Inferior parietal cortex (tissue), 1 donor: ENCODE measurements around the gene DNER.
"Not testable (repeated sequence)": the region's sequence is repeated elsewhere in the genome, so short reads cannot be mapped to it uniquely, and the experiment has no call there.

Experiments used
- DNase-seq: peaks from one replicate; pipeline ENCODE4 v3.0.0-alpha.2; 2016; ENCODE audit errors: extremely low spot score

DNER gene

DNA sequence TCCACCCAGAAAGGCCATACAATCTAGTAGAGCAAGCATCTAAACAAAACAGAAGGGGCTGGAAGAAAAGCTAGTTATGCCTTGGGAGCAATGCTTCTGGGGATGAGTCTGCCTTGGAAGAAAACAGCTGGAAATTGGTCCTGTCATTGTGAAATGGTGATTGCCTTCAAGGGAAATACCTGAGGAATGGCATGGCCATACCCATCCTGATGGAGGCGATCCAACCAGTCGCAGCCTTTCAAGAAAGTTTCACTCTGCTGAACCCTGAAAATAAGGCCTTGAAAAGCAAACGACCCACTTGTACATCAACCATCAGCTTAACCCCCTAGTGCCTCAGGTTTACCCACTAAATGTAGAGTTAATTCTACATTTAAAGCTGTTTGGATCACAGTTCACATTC, 370.7 kb downstream of the DNER start:
- DNase-seq, result no peak

DNA sequence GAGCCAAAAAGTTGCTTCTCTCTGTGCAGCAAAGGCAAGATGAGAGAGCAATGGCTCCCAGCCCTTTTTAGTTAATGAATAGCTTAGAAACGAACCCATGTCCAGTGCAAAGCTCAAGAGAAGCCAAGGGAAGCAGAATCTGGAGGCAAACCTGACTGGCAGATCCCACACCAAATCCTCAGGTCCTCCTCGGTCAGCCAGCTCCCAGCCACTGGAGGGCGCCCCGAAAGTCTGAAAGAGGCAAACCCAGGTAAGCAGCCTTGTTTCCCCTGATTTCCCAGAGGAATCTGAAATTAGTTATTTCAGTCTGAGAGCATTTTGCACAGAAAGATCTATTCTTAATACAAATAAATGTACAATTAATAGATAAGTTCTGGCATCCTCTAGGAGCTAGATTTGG, 372.0 kb downstream of the DNER start:
- DNase-seq, result no peak

DNA sequence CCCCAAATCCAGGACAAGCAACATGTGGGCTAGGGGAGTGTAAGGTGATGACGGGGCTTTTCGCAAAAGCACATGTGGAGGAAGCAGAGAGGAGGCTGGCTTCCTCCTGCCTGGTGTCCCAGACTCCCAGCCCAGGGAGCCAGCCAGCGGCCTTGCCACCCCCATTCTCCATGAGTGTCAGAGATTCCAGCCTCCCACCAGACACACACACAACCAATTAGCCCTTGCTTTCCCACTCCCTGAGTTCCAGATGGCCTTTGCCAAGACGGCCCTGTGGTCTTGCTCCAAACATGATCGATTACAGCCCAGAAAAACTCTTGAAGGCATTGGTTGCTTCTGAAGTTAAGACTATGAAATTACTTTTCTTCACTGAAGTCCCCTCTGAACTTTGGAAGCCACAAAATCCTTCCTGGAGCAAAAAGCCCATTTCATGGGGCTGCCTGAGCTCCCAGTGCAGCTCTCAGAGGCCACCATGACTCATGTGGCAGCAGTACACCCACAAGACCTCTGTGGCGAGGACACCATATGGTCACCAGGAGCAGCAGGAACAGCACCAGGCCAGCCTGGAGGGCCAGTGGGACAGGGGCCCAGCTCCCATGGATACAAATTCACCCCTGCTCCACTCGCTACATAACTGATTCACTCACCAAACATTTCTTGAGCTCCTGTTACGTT, 374.1 kb downstream of the DNER start:
- no peak for DNase-seq

DNA sequence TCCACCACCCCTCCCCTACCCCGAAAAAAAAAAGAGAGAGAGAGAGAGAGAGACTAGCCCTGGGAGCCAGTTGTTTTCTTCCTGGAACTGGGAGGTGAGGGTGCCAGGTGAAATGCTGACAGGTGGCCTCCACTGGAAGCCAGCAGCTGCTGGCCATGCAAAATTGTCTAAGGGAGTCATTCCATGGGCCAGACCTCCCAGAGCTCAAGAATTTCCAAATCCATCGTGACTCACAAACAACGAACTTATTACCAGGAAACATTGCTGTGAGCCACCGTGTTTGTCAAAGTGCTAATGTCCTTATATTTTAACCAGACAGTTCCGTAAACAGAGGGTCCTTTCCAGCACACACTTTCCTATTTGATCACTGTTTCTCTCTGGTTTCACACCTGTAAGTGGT, 374.7 kb downstream of the DNER start:
- no peak for DNase-seq

DNA sequence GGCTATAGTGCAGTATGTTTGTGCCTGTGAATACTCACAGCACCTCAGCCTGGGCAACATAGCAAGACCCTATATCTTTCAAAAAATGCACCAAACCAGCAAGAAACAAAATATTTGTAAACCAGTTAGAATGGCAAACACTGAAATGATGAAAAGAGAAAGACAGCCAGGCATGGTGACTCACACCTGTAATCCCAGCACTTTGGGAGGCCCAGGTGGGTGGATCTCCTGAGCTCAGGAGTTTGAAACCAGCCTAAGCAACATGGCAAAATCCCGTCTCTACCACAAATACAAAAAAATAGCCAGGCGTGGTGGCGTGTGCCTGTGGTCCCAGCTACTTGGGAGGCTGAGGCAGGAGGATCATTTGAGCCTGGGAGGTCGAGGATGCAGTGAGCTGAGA, 375.2 kb downstream of the DNER start:
- not testable (repeated sequence) for DNase-seq

DNA sequence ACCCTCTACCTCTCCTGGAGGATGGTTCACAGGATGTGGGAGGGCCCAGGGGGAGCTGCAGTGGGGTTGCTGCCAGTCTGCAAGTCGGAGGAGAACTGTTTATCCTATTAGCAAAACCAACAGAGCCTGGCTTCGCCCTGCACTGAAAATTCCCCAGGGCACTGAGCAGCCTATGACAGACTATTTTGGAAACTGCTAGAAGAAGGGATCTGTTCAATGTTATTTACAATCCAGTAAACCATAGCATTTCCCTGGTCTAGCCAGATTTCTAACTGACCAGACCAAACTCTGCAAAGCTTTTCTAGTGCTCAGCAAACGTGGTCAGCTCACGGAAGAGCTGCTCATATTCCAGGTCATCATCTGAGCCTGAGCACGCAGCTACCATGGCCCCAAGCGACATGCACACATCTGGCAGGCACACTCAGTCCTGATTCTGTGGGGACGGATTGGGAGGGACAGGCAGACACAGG, 378.4 kb downstream of the DNER start:
- no peak for DNase-seq

DNA sequence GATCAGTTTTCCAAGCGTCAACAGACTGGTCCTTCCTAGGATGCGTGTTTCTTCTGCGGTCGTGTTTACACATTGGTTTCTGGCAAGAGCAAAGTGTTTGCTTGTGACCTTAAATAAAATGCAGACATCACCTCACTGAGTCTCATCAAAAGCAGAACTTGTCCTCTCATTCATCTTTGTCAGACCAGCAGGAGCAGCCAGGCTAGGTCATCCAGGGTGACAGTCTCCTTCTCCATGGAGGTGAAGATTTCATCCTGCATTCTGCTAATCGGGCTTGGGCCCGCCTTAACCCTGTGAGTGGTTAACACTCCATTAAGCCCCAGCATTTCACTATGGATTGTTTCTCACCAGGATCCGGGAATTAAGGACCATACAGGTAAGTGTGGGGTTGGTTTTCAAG, 379.0 kb downstream of the DNER start:
- DNase-seq, result no peak

DNA sequence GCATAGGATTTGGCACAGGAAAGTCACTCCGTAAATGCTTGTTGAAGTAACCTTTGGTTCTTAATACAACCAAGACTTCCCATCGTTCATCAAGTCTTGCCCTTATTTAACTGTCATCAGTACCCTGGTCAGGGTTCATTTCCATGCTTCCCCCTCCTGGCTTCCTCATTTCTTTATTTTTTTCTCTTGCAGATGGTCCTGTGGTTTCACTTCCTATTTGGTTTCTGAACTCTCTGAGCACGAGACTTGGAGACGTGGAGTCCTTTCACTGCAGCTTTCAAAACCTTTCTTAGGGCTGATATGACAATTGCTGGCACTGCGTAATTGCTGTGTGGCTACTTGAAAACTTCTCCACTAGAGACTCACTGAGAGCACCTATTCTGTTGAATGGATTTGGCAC, 383.4 kb downstream of the DNER start:
- DNase-seq, result no peak

DNA sequence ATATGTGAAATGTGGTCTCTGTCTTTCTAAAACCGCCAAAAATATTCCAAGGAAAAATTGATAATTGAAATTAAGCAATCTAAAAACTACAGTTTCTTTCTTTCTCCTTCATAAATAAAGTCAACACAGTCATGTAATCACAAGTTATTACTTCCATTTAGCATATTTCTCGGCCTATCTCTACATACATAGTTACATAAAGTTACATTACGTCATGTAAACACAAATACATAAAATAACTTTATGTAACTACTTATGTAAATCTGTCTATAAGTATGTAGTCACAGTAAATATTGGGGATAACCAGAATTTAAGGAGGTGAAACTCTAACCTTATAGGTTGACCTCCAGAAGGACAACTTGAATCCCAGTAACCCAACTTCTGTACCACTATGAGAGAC, 394.8 kb downstream of the DNER start:
- DNase-seq, result no peak

DNA sequence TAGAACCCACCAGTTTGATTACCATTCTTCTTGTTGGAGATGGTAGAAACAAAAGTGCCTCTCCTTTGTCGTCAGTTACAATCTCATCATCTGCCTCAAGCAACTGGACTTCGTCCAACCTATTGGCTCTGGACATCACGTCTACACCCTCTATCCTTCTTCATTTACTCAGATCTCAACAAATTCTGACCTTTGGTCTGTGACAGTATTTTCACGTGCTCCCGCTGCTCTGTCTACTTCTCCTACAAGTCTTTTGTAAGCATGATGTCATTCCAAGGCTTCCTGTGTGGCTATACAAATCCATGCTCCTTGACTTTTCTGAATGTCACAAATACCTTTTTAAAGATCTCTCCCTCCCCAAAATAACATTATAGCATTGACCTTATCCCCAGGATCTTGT, 400.2 kb downstream of the DNER start:
- no peak for DNase-seq

DNA sequence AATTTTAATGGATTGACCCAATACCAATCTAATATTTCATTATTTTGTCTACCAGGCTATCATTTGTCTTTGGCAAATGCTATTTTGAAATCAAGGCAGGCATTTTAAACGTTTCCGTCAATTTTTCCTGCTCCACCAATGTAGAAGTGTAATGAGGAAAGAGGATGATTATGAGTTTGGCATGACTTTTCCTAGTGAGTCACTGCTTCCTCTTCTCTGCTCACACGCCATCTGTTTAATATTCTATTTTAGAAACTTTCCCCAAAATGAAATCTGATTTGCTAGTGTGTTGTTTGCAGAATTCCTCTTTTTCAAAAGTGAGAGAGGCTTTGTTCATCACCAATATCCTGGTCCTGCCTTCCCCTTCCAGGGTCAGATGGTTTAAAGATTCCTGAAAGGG, 400.8 kb downstream of the DNER start:
- DNase-seq, result peak; percentile 33
